ENCODE measurements around the gene RSRC1.

The RSRC1 gene

DNA sequence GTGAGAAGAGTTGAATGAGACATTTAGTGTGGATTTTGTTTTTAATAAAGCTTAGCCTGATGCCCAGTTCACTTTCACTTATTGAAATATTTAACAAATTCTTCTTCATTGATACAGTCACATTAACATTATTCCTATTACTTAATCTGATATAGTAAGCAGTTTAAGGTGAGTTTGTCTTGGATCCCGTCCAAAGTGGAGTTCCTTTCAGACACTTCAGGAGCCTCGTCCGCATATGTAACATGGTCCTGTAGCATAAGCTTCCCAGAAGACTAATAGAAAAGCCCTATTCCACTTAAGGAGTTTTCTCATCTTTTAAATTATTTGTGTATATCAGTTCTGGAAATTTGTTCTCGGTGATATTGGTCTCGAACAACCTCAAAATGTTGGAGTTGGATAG lies 421.4 kb downstream of the RSRC1 start:
- Histone ChIP-seq H3K18ac (ENCODE audit: low read depth in 1 of 2, low read length in 2 of 2) (no peak overlapping the region), H3K36me3 (ENCODE audit: control insufficient read depth in 1 of 2, insufficient read depth in 2 of 2, low read depth in 1 of 2, low read length in 2 of 2) (no peaks in the 10 kb centered on the region), H3K4me3 (ENCODE audit: insufficient read depth in 1 of 2, low read depth in 1 of 2, low read length in 2 of 2) (no peak overlapping the region), H3K27me3 (ENCODE audit: control insufficient read depth in 1 of 2, insufficient read depth in 1 of 2, low read length in 2 of 2) (no peaks in the 10 kb centered on the region), H3K9me3 (ENCODE audit: control insufficient read depth, low read length) (no peaks in the 10 kb centered on the region), H2BK120ac (ENCODE audit: low read depth, low read length) (no peak overlapping the region), H2BK15ac (ENCODE audit: low read depth, poor library complexity, severe bottlenecking) (no peak overlapping the region), H3K4me1 (ENCODE audit: control insufficient read depth, insufficient read depth, low read depth, low read length) (no peaks in the 10 kb centered on the region), H3K4me2 (ENCODE audit: low read length, poor library complexity, severe bottlenecking) (no peak overlapping the region), H3K23ac (ENCODE audit: low read length in 2 of 2) (no peak overlapping the region), H3K79me1 (replicated peaks; ENCODE audit: low read length, poor library complexity, severe bottlenecking) (no peaks in the 10 kb centered on the region), H3K27ac (ENCODE audit: low read length, poor library complexity, severe bottlenecking) (no peak overlapping the region), H4K8ac (ENCODE audit: low read length) (no peak overlapping the region), H3K14ac (ENCODE audit: low read length in 2 of 2) (no peak overlapping the region), H2AK5ac (ENCODE audit: low read length, severe bottlenecking) (no peak overlapping the region), H4K91ac (ENCODE audit: low read length) (no peak overlapping the region), H2AFZ (ENCODE audit: low read depth, low read length) (no peak overlapping the region), H2BK12ac (ENCODE audit: low read length in 2 of 2) (no peak overlapping the region), H3K4ac (ENCODE audit: low read depth in 1 of 2, low read length in 2 of 2) (peak overlapping the region in 1 of 2 experiments; percentile 61), H3K9ac (ENCODE audit: low read length) (no peak overlapping the region), H2BK5ac (ENCODE audit: low read depth, low read length, poor library complexity, severe bottlenecking) (no peak overlapping the region)
- no peak for DNase-seq
- WGBS: 88% methylated on average over 5 of the region's 5 CpGs

DNA sequence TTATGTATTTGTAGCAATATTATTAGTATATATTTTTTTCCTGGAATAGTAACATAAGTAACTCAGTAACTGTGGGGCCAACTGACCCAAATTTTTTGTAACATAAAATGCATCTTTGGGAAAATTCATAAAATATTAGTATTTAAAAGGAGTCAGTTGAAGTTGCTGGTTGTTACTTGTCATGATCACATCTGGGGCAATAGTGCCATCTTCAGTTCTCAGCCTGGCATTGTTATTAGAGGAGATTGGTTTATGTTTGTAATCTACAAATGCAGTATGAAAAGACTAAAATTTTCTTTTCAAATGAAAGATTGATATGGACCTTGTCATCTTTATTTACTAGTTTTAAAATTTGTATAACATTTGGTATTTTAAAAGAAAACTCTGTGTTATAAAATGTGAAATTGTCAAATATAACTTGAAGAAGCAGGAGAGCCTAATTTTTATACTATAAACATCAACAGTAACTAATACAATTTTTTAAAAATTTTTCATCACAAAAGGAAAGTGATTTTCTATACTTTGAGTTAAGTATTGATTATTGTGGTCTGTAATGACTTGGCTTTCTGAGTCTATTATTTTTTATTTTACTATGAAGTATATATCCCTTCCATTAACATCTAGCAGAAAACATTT lies 422.3 kb downstream of the RSRC1 start:
- Histone ChIP-seq H4K8ac (ENCODE audit: low read length) (no peak overlapping the region), H3K79me1 (replicated peaks; ENCODE audit: low read length, poor library complexity, severe bottlenecking) (no peaks in the 10 kb centered on the region), H3K23ac (ENCODE audit: low read length in 2 of 2) (no peak overlapping the region), H3K4ac (ENCODE audit: low read depth in 1 of 2, low read length in 2 of 2) (no peak overlapping the region), H2BK120ac (ENCODE audit: low read depth, low read length) (no peak overlapping the region), H4K91ac (ENCODE audit: low read length) (no peak overlapping the region), H3K36me3 (ENCODE audit: control insufficient read depth in 1 of 2, insufficient read depth in 2 of 2, low read depth in 1 of 2, low read length in 2 of 2) (no peaks in the 10 kb centered on the region), H3K9me3 (ENCODE audit: control insufficient read depth, low read length) (no peaks in the 10 kb centered on the region), H3K4me3 (ENCODE audit: insufficient read depth in 1 of 2, low read depth in 1 of 2, low read length in 2 of 2) (no peak overlapping the region), H3K18ac (ENCODE audit: low read depth in 1 of 2, low read length in 2 of 2) (no peak overlapping the region), H3K27me3 (ENCODE audit: control insufficient read depth in 1 of 2, insufficient read depth in 1 of 2, low read length in 2 of 2) (no peaks in the 10 kb centered on the region), H2BK15ac (ENCODE audit: low read depth, poor library complexity, severe bottlenecking) (no peak overlapping the region), H3K27ac (ENCODE audit: low read length, poor library complexity, severe bottlenecking) (no peak overlapping the region), H3K4me2 (ENCODE audit: low read length, poor library complexity, severe bottlenecking) (no peak overlapping the region), H2BK12ac (ENCODE audit: low read length in 2 of 2) (no peak overlapping the region), H3K9ac (ENCODE audit: low read length) (no peak overlapping the region), H2AFZ (ENCODE audit: low read depth, low read length) (no peak overlapping the region), H3K14ac (ENCODE audit: low read length in 2 of 2) (no peak overlapping the region), H3K4me1 (ENCODE audit: control insufficient read depth, insufficient read depth, low read depth, low read length) (no peaks in the 10 kb centered on the region), H2BK5ac (ENCODE audit: low read depth, low read length, poor library complexity, severe bottlenecking) (no peak overlapping the region), H2AK5ac (ENCODE audit: low read length, severe bottlenecking) (no peak overlapping the region)
- peak; percentile 69 for DNase-seq

DNA sequence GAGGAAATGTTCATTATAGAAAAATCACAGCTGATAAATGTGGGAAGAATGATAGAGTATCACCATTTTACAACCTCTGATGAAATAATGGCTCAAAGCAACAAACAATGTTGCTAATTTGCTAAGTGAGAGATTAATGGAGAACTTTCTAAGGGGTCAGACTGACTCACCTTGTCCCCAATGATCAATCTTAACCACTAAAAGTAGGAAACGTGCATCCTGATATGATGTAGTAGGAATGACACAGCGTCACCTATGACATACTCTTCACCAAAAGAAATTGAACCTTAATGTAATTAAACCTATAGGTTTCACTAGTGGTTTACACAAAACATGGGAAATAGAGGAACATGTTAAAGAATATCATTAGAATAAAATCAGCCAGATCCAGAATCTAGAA lies 426.0 kb downstream of the RSRC1 start:
- Histone ChIP-seq H3K9ac (ENCODE audit: low read length) (no peak overlapping the region), H3K79me1 (replicated peaks; ENCODE audit: low read length, poor library complexity, severe bottlenecking) (no peaks in the 10 kb centered on the region), H3K4me3 (ENCODE audit: insufficient read depth in 1 of 2, low read depth in 1 of 2, low read length in 2 of 2) (no peak overlapping the region), H3K23ac (ENCODE audit: low read length in 2 of 2) (no peak overlapping the region), H2BK5ac (ENCODE audit: low read depth, low read length, poor library complexity, severe bottlenecking) (no peak overlapping the region), H3K14ac (ENCODE audit: low read length in 2 of 2) (no peak overlapping the region), H3K18ac (ENCODE audit: low read depth in 1 of 2, low read length in 2 of 2) (no peak overlapping the region), H2BK12ac (ENCODE audit: low read length in 2 of 2) (no peak overlapping the region), H3K4me2 (ENCODE audit: low read length, poor library complexity, severe bottlenecking) (no peak overlapping the region), H2AK5ac (ENCODE audit: low read length, severe bottlenecking) (no peak overlapping the region), H4K8ac (ENCODE audit: low read length) (no peak overlapping the region), H4K91ac (ENCODE audit: low read length) (no peak overlapping the region), H3K4me1 (ENCODE audit: control insufficient read depth, insufficient read depth, low read depth, low read length) (no peaks in the 10 kb centered on the region), H3K4ac (ENCODE audit: low read depth in 1 of 2, low read length in 2 of 2) (no peak overlapping the region), H3K27ac (ENCODE audit: low read length, poor library complexity, severe bottlenecking) (no peak overlapping the region), H2AFZ (ENCODE audit: low read depth, low read length) (no peak overlapping the region), H3K9me3 (ENCODE audit: control insufficient read depth, low read length) (no peaks in the 10 kb centered on the region), H3K36me3 (ENCODE audit: control insufficient read depth in 1 of 2, insufficient read depth in 2 of 2, low read depth in 1 of 2, low read length in 2 of 2) (no peaks in the 10 kb centered on the region), H2BK120ac (ENCODE audit: low read depth, low read length) (no peak overlapping the region), H2BK15ac (ENCODE audit: low read depth, poor library complexity, severe bottlenecking) (no peak overlapping the region), H3K27me3 (ENCODE audit: control insufficient read depth in 1 of 2, insufficient read depth in 1 of 2, low read length in 2 of 2) (no peaks in the 10 kb centered on the region)
- DNase-seq: no peak
- WGBS: no CpG with 5 or more reads among the region's 2 CpGs

DNA sequence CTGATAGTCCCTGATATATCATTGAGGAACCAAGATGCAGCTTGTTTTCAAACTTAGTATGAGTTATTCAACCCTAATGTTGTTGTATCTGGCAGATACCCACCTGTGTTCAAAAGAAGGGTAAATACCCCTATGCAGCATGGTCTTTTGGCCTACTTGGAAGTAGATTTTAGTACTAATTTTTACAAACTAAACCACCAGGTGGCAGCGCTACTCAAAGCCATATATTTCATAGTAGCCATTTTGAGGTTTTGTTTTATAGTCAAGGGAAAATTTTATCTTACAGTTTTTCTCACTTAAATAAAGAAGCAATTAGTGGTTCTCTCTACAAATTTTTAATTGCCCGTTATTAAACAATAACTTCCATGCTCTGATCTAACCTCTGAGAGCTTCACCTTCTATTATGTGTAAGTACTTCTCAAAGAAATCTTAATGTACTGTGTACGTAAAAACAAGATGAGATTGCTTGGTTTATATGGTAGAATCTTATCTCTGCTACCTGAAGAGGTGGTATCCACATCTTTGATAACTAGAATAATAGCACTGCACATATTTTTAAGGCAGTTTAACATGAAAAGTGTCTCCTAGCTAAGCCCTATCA lies 429.6 kb downstream of the RSRC1 start:
- Histone ChIP-seq H3K9me3 (ENCODE audit: control insufficient read depth, low read length) (no peaks in the 10 kb centered on the region), H4K91ac (ENCODE audit: low read length) (no peak overlapping the region), H3K27me3 (ENCODE audit: control insufficient read depth in 1 of 2, insufficient read depth in 1 of 2, low read length in 2 of 2) (no peaks in the 10 kb centered on the region), H2BK15ac (ENCODE audit: low read depth, poor library complexity, severe bottlenecking) (no peak overlapping the region), H2AK5ac (ENCODE audit: low read length, severe bottlenecking) (no peak overlapping the region), H3K27ac (ENCODE audit: low read length, poor library complexity, severe bottlenecking) (no peak overlapping the region), H2BK12ac (ENCODE audit: low read length in 2 of 2) (no peak overlapping the region), H3K79me1 (replicated peaks; ENCODE audit: low read length, poor library complexity, severe bottlenecking) (no peaks in the 10 kb centered on the region), H4K8ac (ENCODE audit: low read length) (no peak overlapping the region), H3K14ac (ENCODE audit: low read length in 2 of 2) (no peak overlapping the region), H3K36me3 (ENCODE audit: control insufficient read depth in 1 of 2, insufficient read depth in 2 of 2, low read depth in 1 of 2, low read length in 2 of 2) (peaks cover 0 to 14% of the 10 kb centered on the region in 2 experiments), H3K18ac (ENCODE audit: low read depth in 1 of 2, low read length in 2 of 2) (no peak overlapping the region), H3K4ac (ENCODE audit: low read depth in 1 of 2, low read length in 2 of 2) (no peak overlapping the region), H2BK5ac (ENCODE audit: low read depth, low read length, poor library complexity, severe bottlenecking) (no peak overlapping the region), H2AFZ (ENCODE audit: low read depth, low read length) (no peak overlapping the region), H3K23ac (ENCODE audit: low read length in 2 of 2) (no peak overlapping the region), H3K4me1 (ENCODE audit: control insufficient read depth, insufficient read depth, low read depth, low read length) (no peaks in the 10 kb centered on the region), H3K4me3 (ENCODE audit: insufficient read depth in 1 of 2, low read depth in 1 of 2, low read length in 2 of 2) (no peak overlapping the region), H3K9ac (ENCODE audit: low read length) (peak overlapping the region; percentile 7), H3K4me2 (ENCODE audit: low read length, poor library complexity, severe bottlenecking) (no peak overlapping the region), H2BK120ac (ENCODE audit: low read depth, low read length) (no peak overlapping the region)
- DNase-seq: peak; percentile 51
- WGBS: 50% methylated on average over 2 of the region's 3 CpGs

All from mesenchymal stem cell (in vitro differentiated cells and primary cell).